K562 (cell line): ENCODE measurements around the gene CISD2. TPM values are rescaled to one million over a fixed set of nuclear protein-coding genes. Genes with fewer than 3 reads are reported as not detected.

Experiments used
- ADNP ChIP-seq: fragments of 200-800 bp; sonication (Bioruptor generic); IDR thresholded peaks from 2 replicates; pipeline ENCODE4 v1.6.1; 2016; ENCODE audit warnings: missing genetic modification characterization, missing compliant biosample characterization
- ARID1B ChIP-seq: fragments of 450-650 bp; IDR thresholded peaks from 2 replicates; pipeline ENCODE4 v1.6.1; 2016; ENCODE audit warnings: antibody characterized with exemption, mild to moderate bottlenecking, inconsistent platforms
- CTBP1 ChIP-seq: fragments of 450-650 bp; IDR thresholded peaks from 2 replicates; pipeline ENCODE4 v1.6.1; 2016; ENCODE audit warnings: borderline replicate concordance
- FOXM1 ChIP-seq, 2 experiments: fragments of 450-650 bp in 1 of 2; sonication (generic) in 1 of 2; formaldehyde crosslinking in 1 of 2; IDR thresholded peaks; 2 replicates each; pipeline versions ENCODE4 v1.6.1 to v1.9.0; 2017 to 2022; ENCODE audit warnings: low read depth in 2 of 2, mild to moderate bottlenecking in 2 of 2, missing genetic modification reagents in 1 of 2, moderate library complexity in 1 of 2
- HNRNPL ChIP-seq: fragments of 200-400 bp; formaldehyde crosslinking; IDR thresholded peaks from 2 replicates; pipeline ENCODE4 v1.6.1; 2017; ENCODE audit warnings: low read depth, mild to moderate bottlenecking, low read length
- KLF16 ChIP-seq: IDR thresholded peaks from 2 replicates; pipeline ENCODE4 v1.6.1; 2016; ENCODE audit warnings: antibody characterized with exemption
- MAFG ChIP-seq: fragments of 450-650 bp; conservative IDR thresholded peaks from 2 replicates; pipeline ENCODE4 v1.6.1; 2016; ENCODE audit warnings: missing genetic modification characterization, missing compliant biosample characterization
- MXI1 ChIP-seq: IDR thresholded peaks from 2 replicates; pipeline ENCODE4 v1.6.1; 2011; ENCODE audit warnings: low read depth, mild to moderate bottlenecking, improper control_type of control experiment, low read length
- MYNN ChIP-seq, 2 experiments: sonication (generic); formaldehyde crosslinking in 1 of 2; IDR thresholded peaks; 2 replicates each; pipeline versions ENCODE4 v1.5.0 to v1.6.1; 2016 to 2020; ENCODE audit warnings: antibody characterized with exemption in 1 of 2, missing genetic modification reagents in 1 of 2
- OTX1 ChIP-seq: fragments of 450-650 bp; formaldehyde crosslinking; IDR thresholded peaks from 2 replicates; pipeline ENCODE4 v1.4.0; 2022; ENCODE audit warnings: mild to moderate bottlenecking
- PTTG1 ChIP-seq: fragments of 450-650 bp; IDR thresholded peaks from 2 replicates; pipeline ENCODE4 v1.6.1; 2016; ENCODE audit warnings: low read depth, mild to moderate bottlenecking, missing genetic modification characterization, missing compliant biosample characterization
- SIX5 ChIP-seq, 2 experiments: IDR thresholded peaks; 2 replicates each; pipeline ENCODE4 v1.6.1; 2011; ENCODE audit warnings: low read length in 2 of 2, borderline replicate concordance in 1 of 2, low read depth in 1 of 2, mild to moderate bottlenecking in 1 of 2, moderate library complexity in 1 of 2; ENCODE audit not compliant: insufficient read depth in 1 of 2
- TGIF2 ChIP-seq: sonication (generic); formaldehyde crosslinking; IDR thresholded peaks from 2 replicates; pipeline ENCODE4 v1.8.1; 2022; ENCODE audit warnings: mild to moderate bottlenecking, missing genetic modification reagents, moderate library complexity
- ZBTB7A ChIP-seq: IDR thresholded peaks from 2 replicates; pipeline ENCODE4 v1.6.1; 2011; ENCODE audit warnings: low read depth, mild to moderate bottlenecking, low read length, moderate library complexity, borderline replicate concordance; ENCODE audit not compliant: control insufficient read depth
- ZFPM2 ChIP-seq: fragments of 250-450 bp; sonication (Bioruptor Pico); IDR thresholded peaks from 2 replicates; pipeline ENCODE4 v1.5.1; 2022; ENCODE audit warnings: mild to moderate bottlenecking
- polyA plus RNA-seq, 8 experiments: library from polyadenylated mRNA; depleted of rRNA in 4 of 8; stranded (reverse) in 5 of 8; unstranded in 3 of 8; fragments of >200 nt; fragmentation: Nextera tagmentation in 2 of 8; fragmentation: Illumina TruSeq in 1 of 8; extraction: Ambion mirVana in 2 of 8; extraction: Trizol in 1 of 8; gene quantifications; 2 replicates each; pipeline versions ENCODE4 v1.2.1 to v1.2.3, GENCODE V29; 2011 to 2014; ENCODE audit warnings: inconsistent platforms in 1 of 8, missing spikeins in 1 of 8
- total RNA-seq, 7 experiments: library from RNA; depleted of rRNA in 6 of 7; stranded (reverse); fragments of >200 nt in 6 of 7; fragmentation: Illumina TruSeq in 2 of 7; extraction: Trizol in 2 of 7; gene quantifications; 2 replicates each; pipeline versions ENCODE4 v1.2.1 to v1.2.3, GENCODE V29; 2011 to 2021; ENCODE audit warnings: low replicate concordance in 1 of 7
- TF ChIP-seq, protein P1 (sequence below): fragments of 450-650 bp; formaldehyde crosslinking; IDR thresholded peaks from 2 replicates; pipeline ENCODE4 v1.4.0; 2020; ENCODE audit warnings: mild to moderate bottlenecking, moderate library complexity
- TF ChIP-seq, protein P2 (sequence below): fragments of 450-650 bp; IDR thresholded peaks from 2 replicates; pipeline ENCODE4 v1.6.1; 2016
- TF ChIP-seq, protein P3 (sequence below): sonication (generic); formaldehyde crosslinking; IDR thresholded peaks from 2 replicates; pipeline ENCODE4 v1.8.0; 2022; ENCODE audit warnings: mild to moderate bottlenecking, missing genetic modification reagents
- TF ChIP-seq, protein P4 (sequence below), 2 experiments: fragments of 250-450 bp in 1 of 2; fragments of 450-650 bp in 1 of 2; sonication (Bioruptor Pico) in 1 of 2; IDR thresholded peaks; 2 replicates each; pipeline versions ENCODE4 v1.6.1 to v1.8.0; 2016 to 2021; ENCODE audit warnings: mild to moderate bottlenecking in 2 of 2, moderate library complexity in 2 of 2, missing compliant biosample characterization in 1 of 2, missing genetic modification characterization in 1 of 2

The CISD2 gene
- total and polyA plus RNA-seq, 9 of the 15 experiments (the other 6 are each of a cell fraction or from before 2014, with no cell fraction given), result 37.8 to 91.4 (median 59.8) TPM

DNA sequence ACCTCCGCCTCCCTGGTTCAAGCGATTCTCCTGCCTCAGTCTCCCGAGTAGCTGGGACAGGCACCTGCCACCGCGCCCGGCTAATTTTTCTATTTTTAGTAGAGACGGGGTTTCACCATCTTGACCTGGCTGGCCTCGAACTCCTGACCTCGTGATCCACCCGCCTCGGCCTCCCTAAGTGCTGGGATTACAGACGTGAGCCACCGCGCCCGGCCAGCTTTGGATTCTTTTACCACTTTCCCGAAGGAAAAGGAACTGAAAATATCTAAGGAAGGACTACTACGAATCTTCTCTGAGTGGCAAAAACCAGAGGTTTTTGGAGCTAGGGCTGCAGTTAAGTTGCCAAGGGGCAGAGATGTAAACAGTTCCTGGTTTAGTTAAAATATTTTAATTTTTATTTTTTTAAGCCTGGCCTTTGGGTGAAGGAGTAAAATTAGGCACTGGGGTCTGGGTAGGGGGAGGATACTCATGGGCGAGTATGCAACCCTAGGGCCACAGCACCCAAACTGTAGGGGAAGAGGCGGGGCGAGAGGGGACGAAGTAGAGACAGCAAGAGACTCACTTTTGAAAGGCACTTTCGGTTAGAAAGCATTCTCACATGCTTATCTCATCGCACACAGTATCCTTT, 525 bp upstream of the CISD2 start (continued):
- no peak for TF ChIP-seq ZBTB7A
- TF ChIP-seq OTX1 (CRISPR knock-in tag), result no peak; the same call in 1 of the 2 replicates
- TF ChIP-seq, protein P1, sequence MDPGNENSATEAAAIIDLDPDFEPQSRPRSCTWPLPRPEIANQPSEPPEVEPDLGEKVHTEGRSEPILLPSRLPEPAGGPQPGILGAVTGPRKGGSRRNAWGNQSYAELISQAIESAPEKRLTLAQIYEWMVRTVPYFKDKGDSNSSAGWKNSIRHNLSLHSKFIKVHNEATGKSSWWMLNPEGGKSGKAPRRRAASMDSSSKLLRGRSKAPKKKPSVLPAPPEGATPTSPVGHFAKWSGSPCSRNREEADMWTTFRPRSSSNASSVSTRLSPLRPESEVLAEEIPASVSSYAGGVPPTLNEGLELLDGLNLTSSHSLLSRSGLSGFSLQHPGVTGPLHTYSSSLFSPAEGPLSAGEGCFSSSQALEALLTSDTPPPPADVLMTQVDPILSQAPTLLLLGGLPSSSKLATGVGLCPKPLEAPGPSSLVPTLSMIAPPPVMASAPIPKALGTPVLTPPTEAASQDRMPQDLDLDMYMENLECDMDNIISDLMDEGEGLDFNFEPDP (CRISPR knock-in tag), result no peak
- peak; percentile 91 for TF ChIP-seq ADNP (tag)
- TF ChIP-seq, protein P2, sequence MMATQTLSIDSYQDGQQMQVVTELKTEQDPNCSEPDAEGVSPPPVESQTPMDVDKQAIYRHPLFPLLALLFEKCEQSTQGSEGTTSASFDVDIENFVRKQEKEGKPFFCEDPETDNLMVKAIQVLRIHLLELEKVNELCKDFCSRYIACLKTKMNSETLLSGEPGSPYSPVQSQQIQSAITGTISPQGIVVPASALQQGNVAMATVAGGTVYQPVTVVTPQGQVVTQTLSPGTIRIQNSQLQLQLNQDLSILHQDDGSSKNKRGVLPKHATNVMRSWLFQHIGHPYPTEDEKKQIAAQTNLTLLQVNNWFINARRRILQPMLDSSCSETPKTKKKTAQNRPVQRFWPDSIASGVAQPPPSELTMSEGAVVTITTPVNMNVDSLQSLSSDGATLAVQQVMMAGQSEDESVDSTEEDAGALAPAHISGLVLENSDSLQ, result no peak
- no peak for TF ChIP-seq MXI1
- peak; percentile 34; the same call in 1 of the 2 replicates for TF ChIP-seq FOXM1 (IDR thresholded peaks at IDR 0.05; ENCODE audit: low read depth)
- no peak for TF ChIP-seq FOXM1 (CRISPR knock-in tag; IDR thresholded peaks at IDR 0.05; ENCODE audit: low read depth)
- TF ChIP-seq MYNN (IDR thresholded peaks at IDR 0.05), result peak; percentile 17; the same call in 1 of the 2 replicates
- TF ChIP-seq MYNN (CRISPR knock-in tag; IDR thresholded peaks at IDR 0.05), result no peak
- no peak for TF ChIP-seq ZFPM2
- TF ChIP-seq PTTG1 (tag), result no peak
- no peak for TF ChIP-seq KLF16
- no peak for TF ChIP-seq SIX5 (IDR thresholded peaks at IDR 0.05; ENCODE audit: borderline replicate concordance in 1 of 2, insufficient read depth in 1 of 2, low read depth in 1 of 2, low read length in 2 of 2)
- no peak for TF ChIP-seq TGIF2 (CRISPR knock-in tag)
- TF ChIP-seq MAFG, result no peak
- TF ChIP-seq ARID1B, result no peak; the same call in 1 of the 2 replicates
- TF ChIP-seq, protein P3, sequence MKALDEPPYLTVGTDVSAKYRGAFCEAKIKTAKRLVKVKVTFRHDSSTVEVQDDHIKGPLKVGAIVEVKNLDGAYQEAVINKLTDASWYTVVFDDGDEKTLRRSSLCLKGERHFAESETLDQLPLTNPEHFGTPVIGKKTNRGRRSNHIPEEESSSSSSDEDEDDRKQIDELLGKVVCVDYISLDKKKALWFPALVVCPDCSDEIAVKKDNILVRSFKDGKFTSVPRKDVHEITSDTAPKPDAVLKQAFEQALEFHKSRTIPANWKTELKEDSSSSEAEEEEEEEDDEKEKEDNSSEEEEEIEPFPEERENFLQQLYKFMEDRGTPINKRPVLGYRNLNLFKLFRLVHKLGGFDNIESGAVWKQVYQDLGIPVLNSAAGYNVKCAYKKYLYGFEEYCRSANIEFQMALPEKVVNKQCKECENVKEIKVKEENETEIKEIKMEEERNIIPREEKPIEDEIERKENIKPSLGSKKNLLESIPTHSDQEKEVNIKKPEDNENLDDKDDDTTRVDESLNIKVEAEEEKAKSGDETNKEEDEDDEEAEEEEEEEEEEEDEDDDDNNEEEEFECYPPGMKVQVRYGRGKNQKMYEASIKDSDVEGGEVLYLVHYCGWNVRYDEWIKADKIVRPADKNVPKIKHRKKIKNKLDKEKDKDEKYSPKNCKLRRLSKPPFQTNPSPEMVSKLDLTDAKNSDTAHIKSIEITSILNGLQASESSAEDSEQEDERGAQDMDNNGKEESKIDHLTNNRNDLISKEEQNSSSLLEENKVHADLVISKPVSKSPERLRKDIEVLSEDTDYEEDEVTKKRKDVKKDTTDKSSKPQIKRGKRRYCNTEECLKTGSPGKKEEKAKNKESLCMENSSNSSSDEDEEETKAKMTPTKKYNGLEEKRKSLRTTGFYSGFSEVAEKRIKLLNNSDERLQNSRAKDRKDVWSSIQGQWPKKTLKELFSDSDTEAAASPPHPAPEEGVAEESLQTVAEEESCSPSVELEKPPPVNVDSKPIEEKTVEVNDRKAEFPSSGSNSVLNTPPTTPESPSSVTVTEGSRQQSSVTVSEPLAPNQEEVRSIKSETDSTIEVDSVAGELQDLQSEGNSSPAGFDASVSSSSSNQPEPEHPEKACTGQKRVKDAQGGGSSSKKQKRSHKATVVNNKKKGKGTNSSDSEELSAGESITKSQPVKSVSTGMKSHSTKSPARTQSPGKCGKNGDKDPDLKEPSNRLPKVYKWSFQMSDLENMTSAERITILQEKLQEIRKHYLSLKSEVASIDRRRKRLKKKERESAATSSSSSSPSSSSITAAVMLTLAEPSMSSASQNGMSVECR (CRISPR knock-in tag), result no peak
- TF ChIP-seq, protein P4, sequence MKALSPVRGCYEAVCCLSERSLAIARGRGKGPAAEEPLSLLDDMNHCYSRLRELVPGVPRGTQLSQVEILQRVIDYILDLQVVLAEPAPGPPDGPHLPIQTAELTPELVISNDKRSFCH (CRISPR knock-in tag; IDR thresholded peaks at IDR 0.05), result no peak
- TF ChIP-seq, protein P4 (tag; IDR thresholded peaks at IDR 0.05), result no peak
- no peak for TF ChIP-seq CTBP1
- TF ChIP-seq HNRNPL, result no peak
